SK-N-DZ (cell line): ENCODE data around the gene PI4KA. TPM values are rescaled to one million over a fixed set of nuclear protein-coding genes. Genes with fewer than 3 reads are reported as not detected.
"Not testable (repeated sequence)": the region's sequence is repeated elsewhere in the genome, so short reads cannot be mapped to it uniquely, and the experiment has no call there.

Experiments used
- DNase-seq: peaks from one replicate; pipeline ENCODE4 v3.0.0-alpha.2; 2015; ENCODE audit warnings: low spot score
- polyA plus RNA-seq, 2 experiments: library from polyadenylated mRNA; depleted of rRNA; stranded (reverse); fragments of >200 nt; gene quantifications; 2 replicates each; pipeline ENCODE4 v1.2.3, GENCODE V29; 2014

The PI4KA gene
- polyA plus RNA-seq (2014; cell fraction: cytosol; rRNA removed) = 30.7 and 35.9 TPM in 2 replicates
- 80.8 and 155 TPM in 2 replicates for polyA plus RNA-seq (2014; cell fraction: nucleus; rRNA removed)

- peak; percentile 99 for DNase-seq
These were observed at the start of gene PI4KA, which contains the start of gene SNAP29 for GRCh38 chr22:20858615-20859416. Gene PI4KA (minus strand): TSS chr22:20858811. CDS start chr22:20858725, 86 bp downstream. Gene SNAP29 (plus strand): TSS chr22:20859007. CDS start chr22:20859111, 104 bp downstream.

DNA sequence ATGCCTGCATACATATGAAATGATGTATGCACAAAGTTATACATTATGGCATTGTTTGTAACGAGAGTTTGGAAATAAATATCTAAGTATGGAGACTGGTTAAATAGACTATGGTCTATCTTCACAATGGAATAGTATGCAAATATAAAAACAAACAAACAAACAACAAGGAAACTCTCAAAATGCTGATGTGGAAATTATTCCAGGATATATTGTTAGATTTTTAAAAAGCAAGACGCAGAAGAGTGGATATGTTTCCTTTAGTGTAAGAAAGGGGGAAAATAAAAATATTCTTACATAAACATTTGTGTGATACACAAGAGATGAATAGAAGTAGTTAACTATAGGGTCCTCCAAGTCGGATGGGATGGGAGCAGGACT, 47.8 kb upstream of the PI4KA start:
- DNase-seq = no peak

DNA sequence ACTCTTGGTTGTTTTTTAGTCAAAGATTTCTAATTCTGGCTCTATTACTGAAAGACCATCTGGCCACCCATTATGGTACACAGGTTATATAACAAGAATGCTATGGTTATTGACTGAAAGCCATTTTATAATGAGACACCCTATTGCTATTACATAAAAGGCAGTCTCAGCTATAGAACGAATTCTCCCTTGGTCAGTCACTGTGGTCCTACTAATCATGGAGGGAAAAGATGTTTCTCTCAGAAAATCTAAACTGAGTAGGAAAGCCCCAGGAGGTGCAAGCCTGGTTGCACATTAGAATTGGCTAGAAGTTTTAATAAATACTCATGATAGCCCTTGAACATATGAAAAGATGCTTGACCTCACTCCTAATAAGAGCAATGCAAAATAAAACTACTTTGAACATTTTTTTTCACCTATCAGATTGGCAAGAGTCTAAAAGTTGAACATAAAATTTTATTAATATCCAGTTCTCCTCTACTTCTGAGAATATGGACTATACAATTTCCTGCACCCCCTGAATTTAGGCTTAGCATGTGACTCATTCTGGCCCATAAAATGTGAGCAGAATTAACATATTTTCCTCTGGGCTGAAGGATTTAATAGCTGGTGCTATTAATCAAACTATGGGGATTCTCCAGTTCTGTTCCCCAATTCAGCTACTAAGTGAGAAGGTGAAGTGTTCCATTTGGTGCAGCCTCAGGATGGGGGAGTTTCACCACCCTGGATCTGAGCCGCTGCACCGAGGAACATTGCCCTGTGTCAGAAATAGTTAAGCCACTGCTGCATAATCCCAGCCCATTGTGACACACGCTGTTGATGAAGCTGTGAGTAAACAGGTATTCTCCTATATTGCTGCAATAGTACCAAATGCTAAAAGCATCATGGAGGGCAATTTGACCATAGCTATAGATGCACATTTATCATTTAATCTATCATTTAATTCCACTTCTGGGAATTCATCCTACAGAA, 47.1 kb upstream of the PI4KA start:
- DNase-seq = no peak

GRCh38 chr22:20904980-20905355, 46.4 kb upstream of the PI4KA start:
- DNase-seq = no peak

DNA sequence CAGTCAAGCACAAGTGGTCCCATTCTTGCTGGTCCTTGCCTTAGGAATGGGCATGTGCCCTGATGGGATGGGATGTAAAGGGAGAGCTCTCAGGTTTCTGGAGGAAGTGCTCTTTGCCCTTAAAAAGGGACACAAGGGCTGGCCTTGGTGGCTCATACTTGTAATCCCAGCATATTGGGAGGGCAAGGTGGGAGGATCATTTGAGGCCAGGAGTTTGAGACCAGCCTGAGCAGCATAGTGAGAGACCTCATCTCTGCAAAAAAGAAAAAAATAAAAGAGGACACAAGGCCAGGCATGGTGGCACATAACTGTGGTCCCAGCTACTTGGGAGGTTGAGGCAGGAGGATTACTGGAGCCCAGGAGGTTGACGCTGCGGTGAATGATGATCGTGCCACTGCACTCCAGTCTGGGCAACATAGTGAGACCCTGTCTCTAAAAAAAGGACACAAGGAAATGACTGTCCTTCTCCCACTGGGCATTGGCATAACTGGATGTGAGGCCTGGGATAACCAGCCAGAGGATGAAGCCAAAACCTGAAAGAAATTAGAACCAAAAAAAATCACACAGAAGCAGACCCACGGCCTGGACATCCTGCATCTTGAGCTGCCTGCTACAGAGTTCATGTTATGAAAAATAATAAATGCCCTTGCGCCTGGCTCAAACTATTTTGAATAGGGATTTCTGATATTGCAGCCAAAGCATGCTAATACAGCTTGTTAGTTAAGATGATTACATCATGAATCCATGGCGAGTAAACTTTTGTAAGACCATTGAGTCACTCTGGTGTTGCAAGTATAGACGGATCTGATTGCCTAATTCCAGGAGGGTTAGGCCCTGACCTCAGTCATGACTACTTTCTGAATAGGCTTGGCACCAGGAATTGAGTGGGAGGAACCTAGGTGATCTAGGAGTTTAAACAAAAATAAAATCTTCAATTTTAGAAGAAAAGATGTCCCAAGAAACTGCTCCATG, 45.7 kb upstream of the PI4KA start:
- DNase-seq = no peak

- no peak for DNase-seq
These were observed 44.5 kb upstream of the PI4KA start for GRCh38 chr22:20903093-20903492.

DNA sequence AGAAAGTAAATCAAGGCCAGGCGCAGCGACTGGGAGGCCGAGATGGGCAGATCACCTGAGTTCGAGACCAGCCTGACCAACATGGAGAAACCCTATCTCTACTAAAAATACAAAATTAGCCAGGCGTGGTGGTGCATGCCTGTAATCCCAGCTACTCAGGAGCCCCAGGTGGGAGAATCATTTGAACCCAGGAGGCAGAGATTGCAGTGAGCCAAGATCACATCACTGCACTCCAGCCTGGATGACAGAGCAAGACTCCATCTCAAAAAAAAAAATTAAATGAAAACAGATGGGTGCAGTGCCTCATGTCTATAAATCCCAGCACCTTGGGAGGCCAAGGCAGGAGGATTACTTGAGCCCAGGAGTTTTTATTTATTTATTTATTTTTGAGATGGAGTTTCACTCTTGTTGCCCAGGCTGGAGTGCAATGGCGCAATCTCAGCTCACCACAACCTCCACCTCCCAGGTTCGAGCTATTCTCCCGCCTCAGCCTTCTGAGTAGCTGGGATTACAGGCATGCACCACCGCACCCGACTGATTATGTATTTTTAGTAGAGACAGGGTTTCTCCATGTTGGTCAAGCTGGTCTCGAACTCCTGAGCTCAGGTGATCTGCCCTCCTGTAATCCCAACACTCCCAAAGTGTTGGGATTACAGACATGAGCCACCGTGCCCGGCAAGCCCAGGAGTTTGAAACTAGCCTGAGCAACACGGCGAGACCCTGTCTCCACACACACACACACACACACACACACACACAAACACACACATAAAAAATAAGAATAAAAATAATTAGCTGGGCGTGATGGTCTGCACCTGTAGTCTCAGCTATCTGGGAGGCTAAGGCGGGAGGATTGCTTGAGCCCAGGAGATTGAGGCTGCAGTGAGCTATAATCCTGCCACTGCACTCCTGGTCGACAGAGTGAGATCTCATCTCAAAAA, 42.8 kb upstream of the PI4KA start:
- not testable (repeated sequence) for DNase-seq

DNA sequence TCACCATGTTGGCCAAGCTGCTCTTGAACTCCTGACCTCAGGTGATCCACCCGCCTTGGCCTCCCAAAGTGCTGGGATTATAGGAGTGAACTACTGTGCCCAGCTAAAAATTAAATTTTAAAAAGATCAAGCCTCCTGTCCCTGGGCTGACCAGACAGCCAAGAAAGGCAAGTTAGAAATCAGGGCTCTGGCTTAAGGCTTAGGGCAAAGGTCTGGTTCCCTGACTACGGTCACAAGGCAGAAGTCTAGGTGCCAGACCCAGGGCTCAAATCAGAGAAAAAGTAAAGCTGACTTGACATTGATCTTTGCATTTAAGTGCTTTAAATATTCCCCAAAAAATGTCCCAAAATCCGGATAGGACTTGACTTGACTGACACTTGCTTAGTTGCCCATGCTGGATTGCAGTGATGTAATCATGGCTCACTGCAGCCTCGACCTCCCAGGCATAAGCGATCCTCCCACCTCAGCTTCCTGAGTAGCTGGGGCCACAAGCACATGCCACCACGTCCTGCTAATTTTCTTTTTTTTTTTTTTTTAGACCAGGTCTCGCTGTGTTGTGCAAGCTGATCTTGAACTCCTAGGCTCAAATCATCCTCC, 41.3 kb upstream of the PI4KA start:
- DNase-seq = no peak

DNA sequence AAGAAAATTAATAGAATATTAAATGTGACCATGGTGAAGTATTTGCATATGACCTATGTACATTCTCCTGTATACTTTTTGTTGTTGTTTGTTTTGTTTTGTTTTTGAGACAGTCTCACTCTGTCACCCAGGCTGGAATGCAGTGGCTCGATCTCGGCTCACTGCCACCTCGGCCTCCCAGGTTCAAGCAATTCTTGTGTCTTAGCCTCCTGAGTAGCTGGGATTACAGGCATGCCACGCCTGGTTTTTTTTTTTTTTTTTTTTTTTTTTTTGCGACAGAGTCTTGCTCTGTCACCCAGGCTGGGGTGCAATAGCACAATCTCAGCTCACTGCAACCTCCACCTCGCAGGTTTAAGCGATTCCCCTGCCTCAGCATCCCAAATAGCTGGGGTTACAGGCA, 39.1 kb upstream of the PI4KA start:
- not testable (repeated sequence) for DNase-seq

DNA sequence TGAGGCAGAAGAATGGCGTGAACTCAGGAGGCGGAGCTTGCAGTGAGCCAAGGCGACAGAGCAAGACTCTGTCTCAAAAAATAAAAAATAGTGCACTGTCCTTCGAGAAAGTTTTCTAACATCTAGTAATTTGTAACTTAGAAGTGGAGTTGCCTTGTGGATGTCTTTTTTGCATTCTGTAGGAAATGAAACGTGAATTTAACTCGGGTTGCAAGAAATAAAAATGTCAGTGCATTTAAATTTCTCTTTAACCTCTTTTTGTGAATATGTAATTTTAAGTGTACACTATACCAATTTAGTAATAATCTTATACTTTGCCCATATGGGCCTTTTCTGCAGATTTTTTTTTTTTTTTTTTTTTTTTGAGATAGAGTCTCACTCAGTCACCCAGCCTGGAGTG, 32.4 kb upstream of the PI4KA start:
- DNase-seq = no peak

- DNase-seq = no peak
These were observed 31.4 kb upstream of the PI4KA start for GRCh38 chr22:20889904-20890540.

DNA sequence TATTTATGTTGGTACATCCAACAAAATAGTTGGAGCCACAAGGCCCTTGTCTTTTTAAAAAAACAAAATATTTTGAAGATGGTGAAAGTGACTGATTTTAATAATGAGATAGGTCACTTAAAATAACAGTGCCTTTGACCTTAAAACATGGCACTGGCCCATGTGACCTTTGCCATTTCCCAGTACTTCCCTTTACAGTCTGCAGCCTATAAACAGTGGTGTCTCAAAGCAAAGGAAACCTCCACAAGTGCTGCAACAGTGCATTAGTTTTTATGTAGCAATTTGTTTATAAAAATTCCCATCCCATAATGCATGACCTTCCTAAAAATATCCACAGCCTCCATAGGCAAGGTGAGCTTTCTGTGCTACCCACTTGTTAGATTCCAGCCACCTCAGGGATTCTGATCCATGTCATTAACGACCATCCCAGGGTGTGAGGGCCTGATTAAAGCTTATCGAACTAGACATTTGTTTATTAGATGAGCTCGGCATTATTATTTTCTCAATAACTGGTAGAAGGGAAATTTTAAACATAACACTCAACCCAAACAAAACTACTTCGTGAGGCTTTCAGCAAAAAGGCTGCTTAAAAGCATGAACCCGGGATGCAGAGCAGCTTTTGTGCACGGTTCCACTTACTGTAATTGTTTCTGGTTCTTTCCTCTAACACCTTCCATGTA, 30.6 kb upstream of the PI4KA start:
- DNase-seq = no peak

- DNase-seq = no peak
These were observed 28.8 kb upstream of the PI4KA start for GRCh38 chr22:20887375-20887774.

GRCh38 chr22:20885557-20886323, 27.1 kb upstream of the PI4KA start:
- DNase-seq = peak; percentile 81

DNA sequence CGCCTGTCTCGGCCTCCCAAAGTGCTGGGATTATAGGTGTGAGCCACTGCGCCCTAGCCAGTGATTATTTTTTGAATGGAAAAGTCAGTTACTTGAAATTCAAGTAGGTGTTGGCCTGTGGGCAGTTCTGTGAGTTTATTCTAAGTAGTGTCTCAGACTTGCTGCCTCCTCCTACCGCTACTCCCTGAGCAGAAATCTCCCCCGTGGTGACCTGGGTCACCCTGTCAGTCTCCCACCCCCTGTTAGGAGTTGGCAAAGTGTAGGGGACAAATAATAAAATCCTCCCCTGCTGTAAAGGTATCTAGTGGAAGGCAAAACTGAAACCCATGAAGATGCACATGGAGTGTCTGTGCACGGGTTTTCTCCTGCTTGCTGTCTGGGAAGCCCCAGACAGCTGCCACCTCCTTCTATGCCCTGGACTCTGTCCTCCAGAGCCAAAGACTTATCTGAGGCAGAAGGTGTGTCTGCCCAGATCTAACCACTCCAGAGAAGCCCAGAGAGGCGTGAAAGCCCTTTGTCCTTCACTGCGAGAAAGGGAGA, 26.5 kb upstream of the PI4KA start:
- no peak for DNase-seq

GRCh38 chr22:20884454-20884853, 25.8 kb upstream of the PI4KA start:
- no peak for DNase-seq

GRCh38 chr22:20882855-20883254, 24.2 kb upstream of the PI4KA start:
- DNase-seq = no peak
